ENCODE results near the gene KCTD12.
"Not testable (repeated sequence)": the region's sequence is repeated elsewhere in the genome, so short reads cannot be mapped to it uniquely, and the experiment has no call there.

KCTD12 gene

DNA sequence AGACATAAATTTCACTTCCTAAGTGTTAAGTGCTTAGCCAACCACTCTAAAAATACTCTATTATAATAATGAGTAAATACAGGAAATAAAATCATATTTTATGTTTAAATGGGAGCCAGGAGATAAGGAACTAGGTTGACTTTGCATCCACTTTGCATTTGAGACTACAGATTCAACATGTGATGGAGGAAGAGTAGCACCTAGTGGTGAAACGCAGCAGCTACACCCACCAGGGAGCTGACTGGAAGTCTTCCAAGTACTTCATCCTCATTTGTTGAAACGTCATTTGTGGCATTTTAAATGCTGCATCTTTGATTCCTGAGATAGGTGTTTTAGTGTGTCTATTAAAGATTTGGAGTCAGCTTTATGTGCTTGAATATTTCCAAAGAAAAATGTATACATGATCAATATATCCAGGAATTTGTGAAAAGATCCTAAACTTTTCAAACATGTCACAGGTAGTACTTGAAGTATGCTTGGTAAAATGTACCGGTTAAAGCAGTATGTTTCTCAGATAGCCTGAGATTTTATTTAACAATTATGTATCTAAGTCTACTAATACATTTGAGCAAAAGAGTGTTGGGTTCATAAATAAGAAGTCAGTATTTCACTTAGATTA, 17.4 kb upstream of the KCTD12 start:
- no peak for TF ChIP-seq ZFX (IDR thresholded peaks at IDR 0.05)
- TF ChIP-seq, protein P1, sequence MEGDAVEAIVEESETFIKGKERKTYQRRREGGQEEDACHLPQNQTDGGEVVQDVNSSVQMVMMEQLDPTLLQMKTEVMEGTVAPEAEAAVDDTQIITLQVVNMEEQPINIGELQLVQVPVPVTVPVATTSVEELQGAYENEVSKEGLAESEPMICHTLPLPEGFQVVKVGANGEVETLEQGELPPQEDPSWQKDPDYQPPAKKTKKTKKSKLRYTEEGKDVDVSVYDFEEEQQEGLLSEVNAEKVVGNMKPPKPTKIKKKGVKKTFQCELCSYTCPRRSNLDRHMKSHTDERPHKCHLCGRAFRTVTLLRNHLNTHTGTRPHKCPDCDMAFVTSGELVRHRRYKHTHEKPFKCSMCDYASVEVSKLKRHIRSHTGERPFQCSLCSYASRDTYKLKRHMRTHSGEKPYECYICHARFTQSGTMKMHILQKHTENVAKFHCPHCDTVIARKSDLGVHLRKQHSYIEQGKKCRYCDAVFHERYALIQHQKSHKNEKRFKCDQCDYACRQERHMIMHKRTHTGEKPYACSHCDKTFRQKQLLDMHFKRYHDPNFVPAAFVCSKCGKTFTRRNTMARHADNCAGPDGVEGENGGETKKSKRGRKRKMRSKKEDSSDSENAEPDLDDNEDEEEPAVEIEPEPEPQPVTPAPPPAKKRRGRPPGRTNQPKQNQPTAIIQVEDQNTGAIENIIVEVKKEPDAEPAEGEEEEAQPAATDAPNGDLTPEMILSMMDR (conservative IDR thresholded peaks at IDR 0.05) = peak; percentile 96
- H3K27ac ChIP-seq = no peak overlapping the region

DNA sequence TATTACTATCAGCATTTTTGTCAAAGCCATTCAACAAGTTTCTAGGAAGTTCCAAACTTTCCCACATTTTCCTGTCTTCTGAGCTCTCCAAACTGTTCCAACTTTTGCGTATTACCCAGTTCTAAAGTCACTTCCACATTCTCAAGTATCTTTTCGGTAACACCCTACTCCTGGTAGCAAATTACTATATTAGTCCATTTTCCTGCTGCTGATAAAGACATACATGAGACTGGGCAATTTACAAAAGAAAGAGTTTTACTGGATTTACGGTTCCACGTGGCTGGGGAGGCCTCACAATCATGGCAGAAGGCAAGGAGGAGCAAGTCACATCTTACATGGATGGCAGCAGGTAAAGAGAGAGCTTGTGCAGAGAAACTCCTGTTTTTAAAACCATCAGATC, 12.9 kb upstream of the KCTD12 start:
- not testable (repeated sequence) for H3K27ac ChIP-seq

DNA sequence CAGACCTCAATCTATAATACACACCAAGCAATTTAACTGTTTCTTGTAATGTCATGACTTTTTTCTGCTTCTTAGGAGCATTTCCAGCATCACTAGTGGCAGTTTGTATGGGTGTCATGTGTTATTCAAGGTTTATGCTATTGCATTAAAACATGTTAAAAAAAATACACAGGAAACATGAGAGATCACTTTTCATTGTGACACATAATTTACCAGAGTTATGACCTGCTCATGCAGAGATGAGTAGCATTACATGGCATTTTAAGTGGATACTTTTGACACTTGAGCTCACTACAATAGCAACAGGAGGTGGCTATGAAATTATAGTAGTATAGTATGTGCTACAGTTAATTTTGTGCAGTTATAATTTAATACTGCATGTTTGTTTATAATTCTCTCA, 11.0 kb upstream of the KCTD12 start:
- not testable (repeated sequence) for H3K27ac ChIP-seq

DNA sequence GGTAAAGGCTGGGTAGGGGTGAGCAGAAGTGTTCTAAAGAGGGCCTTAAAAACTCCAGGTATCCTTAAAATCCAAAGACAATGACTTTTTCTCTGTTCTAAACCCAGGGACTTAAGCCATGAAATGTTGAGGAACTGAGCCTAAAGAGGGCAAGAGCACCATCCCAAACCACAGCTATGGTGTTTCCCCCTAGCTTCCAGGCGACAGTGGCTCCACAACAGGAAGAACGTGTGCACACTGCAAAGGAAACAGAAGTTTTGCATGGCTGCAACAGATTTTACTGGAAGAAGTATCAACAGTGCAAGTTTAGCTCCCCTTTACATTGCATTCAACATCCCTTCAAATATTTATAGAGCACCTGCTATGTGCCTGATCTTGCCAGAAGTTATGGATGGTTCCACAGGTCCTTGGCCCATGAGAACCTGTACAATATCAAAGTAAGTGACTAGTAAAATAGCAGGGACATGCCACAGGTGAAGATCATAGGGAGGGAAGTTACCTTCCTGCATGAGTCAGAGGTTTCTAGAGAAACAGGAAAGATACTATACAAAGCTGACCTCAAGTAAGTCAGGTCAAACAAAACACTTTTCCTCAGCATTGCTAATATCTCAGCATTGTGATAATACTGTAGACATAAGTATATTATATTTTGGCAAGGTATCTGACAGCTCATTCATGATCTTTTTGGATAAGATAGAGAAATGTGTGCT, 8.4 kb upstream of the KCTD12 start:
- no peak overlapping the region for H3K27ac ChIP-seq
- no peak for TF ChIP-seq ZFX (IDR thresholded peaks at IDR 0.05)
- TF ChIP-seq, protein P1 (conservative IDR thresholded peaks at IDR 0.05) = no peak

DNA sequence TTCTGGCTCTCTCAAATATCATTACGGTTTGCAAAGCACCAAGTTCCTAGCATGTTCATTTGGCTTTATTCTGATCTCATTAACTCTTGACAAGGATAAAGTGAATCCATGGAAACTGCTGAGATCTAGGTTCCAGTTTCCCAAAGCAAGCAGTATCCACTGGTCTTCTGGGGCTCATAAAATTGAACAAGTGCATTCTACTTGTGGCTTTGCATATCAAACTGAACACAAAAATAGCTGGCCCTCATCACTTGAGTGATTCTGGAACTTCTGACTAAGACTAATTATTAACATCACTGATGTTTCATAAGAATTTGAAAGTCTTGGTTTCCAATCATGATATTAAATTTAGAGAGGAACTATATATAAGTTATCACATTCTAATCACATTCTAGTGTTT, 6.3 kb upstream of the KCTD12 start:
- TF ChIP-seq, protein P1 (conservative IDR thresholded peaks at IDR 0.05) = no peak
- TF ChIP-seq ZFX (IDR thresholded peaks at IDR 0.05) = no peak
- H3K27ac ChIP-seq = no peak overlapping the region

DNA sequence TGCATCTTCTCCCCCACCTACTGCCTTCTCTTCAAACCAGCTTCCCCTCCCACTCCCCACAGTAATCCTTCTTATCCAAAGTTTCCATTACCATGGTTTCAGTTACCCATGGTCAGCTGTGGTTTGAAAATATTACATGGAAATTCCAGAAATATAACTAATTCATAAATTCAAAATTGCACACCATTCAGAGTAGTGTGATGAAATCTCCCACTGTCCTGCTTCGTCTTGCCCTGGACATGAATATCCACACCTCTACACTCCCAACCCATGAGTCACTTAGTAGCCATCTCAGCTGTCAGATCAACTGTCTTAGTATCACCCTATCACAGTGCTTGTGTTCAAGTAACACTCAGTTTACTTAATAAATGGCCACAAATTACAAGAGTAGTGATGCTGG, 3.8 kb upstream of the KCTD12 start:
- TF ChIP-seq, protein P1 (conservative IDR thresholded peaks at IDR 0.05) = no peak
- TF ChIP-seq ZFX (IDR thresholded peaks at IDR 0.05) = no peak
- no peak overlapping the region for H3K27ac ChIP-seq

DNA sequence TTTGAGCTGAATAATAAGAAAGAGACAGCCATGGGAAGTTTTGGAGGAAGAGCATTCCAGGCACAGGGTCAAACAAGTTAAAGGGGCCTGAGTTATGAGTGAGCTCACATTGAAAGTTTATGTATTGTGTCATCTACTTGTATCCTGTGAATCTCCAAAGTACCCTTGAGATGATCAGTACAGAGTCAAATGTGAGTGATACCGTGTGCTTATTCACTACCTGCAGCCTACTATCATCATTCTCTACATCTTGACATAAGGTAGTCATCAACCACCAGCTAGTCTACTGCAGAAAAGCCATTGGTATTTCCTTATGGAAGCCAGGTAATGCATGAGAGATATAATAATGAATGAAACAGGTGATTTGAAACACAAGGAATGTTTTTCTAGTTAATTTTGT, 3.0 kb upstream of the KCTD12 start:
- H3K27ac ChIP-seq = no peak overlapping the region
- TF ChIP-seq, protein P1 (conservative IDR thresholded peaks at IDR 0.05) = no peak
- no peak for TF ChIP-seq ZFX (IDR thresholded peaks at IDR 0.05)

DNA sequence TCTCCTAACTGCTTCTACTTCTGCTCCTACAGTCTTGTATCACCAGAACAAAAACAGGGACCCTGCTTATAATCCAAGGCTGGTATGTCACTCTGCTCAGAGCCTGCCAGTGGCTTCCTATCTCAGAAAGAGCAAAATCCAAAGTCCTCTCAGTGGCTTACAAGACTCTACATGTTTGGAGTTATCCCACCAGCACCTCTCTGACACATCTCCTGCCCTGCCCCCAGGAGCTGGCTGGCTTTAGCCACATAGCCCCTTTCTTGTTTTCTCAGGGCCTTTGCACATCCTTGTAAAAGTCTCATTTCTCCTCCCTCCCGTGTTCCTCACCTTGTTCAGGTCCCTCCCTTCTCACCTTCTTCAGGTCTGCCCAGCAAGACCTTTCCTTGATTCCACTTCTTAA, 2.2 kb upstream of the KCTD12 start:
- TF ChIP-seq, protein P1 (conservative IDR thresholded peaks at IDR 0.05) = no peak
- TF ChIP-seq ZFX (IDR thresholded peaks at IDR 0.05) = no peak
- H3K27ac ChIP-seq = no peak overlapping the region
